Fibroblast of lung (primary cell): ENCODE data around the gene MANSC1. TPM values are rescaled to one million over a fixed set of nuclear protein-coding genes. Genes with fewer than 3 reads are reported as not detected.
A peak's percentile ranks its signal among the peaks of the same experiment; 100 is the strongest.

Experiments used
- DNase-seq, 2 donors: peaks; one replicate each; pipeline versions ENCODE4 v3.0.0 to v3.0.0-alpha.2; 2010; ENCODE audit warnings: low read depth in 2 of 2
- H2AFZ ChIP-seq: 2 replicates; pipeline ENCODE4 v1.5.1; 2012; ENCODE audit warnings: low read length, control low read depth, inconsistent platforms
- H3K27ac ChIP-seq: 2 replicates; pipeline ENCODE4 v1.5.1; 2011; ENCODE audit warnings: low read length, control low read depth; ENCODE audit not compliant: insufficient read depth
- H3K27me3 ChIP-seq: 2 replicates; pipeline ENCODE4 v1.5.1; 2011; ENCODE audit warnings: mild to moderate bottlenecking, low read length; ENCODE audit not compliant: control insufficient read depth, insufficient read depth
- H3K36me3 ChIP-seq: 2 replicates; pipeline ENCODE4 v1.5.1; 2011; ENCODE audit warnings: low read length; ENCODE audit not compliant: control insufficient read depth, insufficient read depth
- H3K4me1 ChIP-seq: 2 replicates; pipeline ENCODE4 v1.5.1; 2011; ENCODE audit warnings: low read length; ENCODE audit not compliant: control insufficient read depth, insufficient read depth; ENCODE audit errors: extremely low read depth
- H3K4me2 ChIP-seq: 2 replicates; pipeline ENCODE4 v1.5.1; 2011; ENCODE audit warnings: low read length, control low read depth; ENCODE audit not compliant: insufficient read depth; ENCODE audit errors: extremely low read depth
- H3K4me3 ChIP-seq, 4 experiments: fragments of 200-600 bp in 1 of 4; sonication (generic) in 1 of 4; replicated peaks in 1 of 4; 2 replicates each; pipeline ENCODE4 v1.5.1; 2011 to 2016; ENCODE audit warnings: low read length in 4 of 4, low read depth in 3 of 4, mild to moderate bottlenecking in 3 of 4, control low read depth in 2 of 4, inconsistent platforms in 1 of 4, mixed read lengths in 1 of 4; ENCODE audit not compliant: insufficient read depth in 1 of 4; ENCODE audit errors: control extremely low read depth in 1 of 4
- H3K79me2 ChIP-seq: 2 replicates; pipeline ENCODE4 v1.5.1; 2012; ENCODE audit warnings: mild to moderate bottlenecking, low read length, inconsistent platforms; ENCODE audit not compliant: control insufficient read depth, insufficient read depth
- H3K9ac ChIP-seq: 2 replicates; pipeline ENCODE4 v1.5.1; 2011; ENCODE audit warnings: mild to moderate bottlenecking, low read length, control low read depth; ENCODE audit not compliant: insufficient read depth
- H3K9me3 ChIP-seq: 2 replicates; pipeline ENCODE4 v1.5.1; 2012; ENCODE audit warnings: low read depth, low read length; ENCODE audit not compliant: control insufficient read depth, insufficient read depth
- H4K20me1 ChIP-seq: 2 replicates; pipeline ENCODE4 v1.5.1; 2011; ENCODE audit warnings: low read length; ENCODE audit not compliant: control insufficient read depth, insufficient read depth; ENCODE audit errors: extremely low read depth
- CTCF ChIP-seq, 2 donors: IDR thresholded peaks in 1 of 2; conservative IDR thresholded peaks in 1 of 2; 1 replicate in 1 of 2; 2 replicates in 1 of 2; pipeline ENCODE4 v1.5.1; 2011 to 2012; ENCODE audit warnings: low read length in 2 of 2, control low read depth in 1 of 2, inconsistent platforms in 1 of 2, low read depth in 1 of 2, mild to moderate bottlenecking in 1 of 2
- EZH2 ChIP-seq: IDR thresholded peaks from 2 replicates; pipeline ENCODE4 v1.5.1; 2012; ENCODE audit warnings: low read length, control low read depth, mild to moderate bottlenecking; ENCODE audit errors: missing control alignments
- polyA plus RNA-seq, 2 donors: library from polyadenylated mRNA; depleted of rRNA in 1 of 2; stranded (reverse) in 1 of 2; unstranded in 1 of 2; fragments of >200 nt; gene quantifications; 2 replicates each; pipeline ENCODE4 v1.2.1, GENCODE V29; 2011 to 2012; ENCODE audit warnings: missing spikeins in 1 of 2
- total RNA-seq: library from RNA; depleted of rRNA; stranded (reverse); fragments of >200 nt; gene quantifications from 2 replicates; pipeline ENCODE4 v1.2.1, GENCODE V29; 2014

The MANSC1 gene
- total and polyA plus RNA-seq, 2 donors (not counting 1 experiment from before 2014, with no cell fraction given): 1.8 to 3.7 TPM

- H3K27ac ChIP-seq: no peak overlapping the region
- H3K4me3 ChIP-seq: no peak overlapping the region
- no peak for DNase-seq
- H2AFZ ChIP-seq: no peak overlapping the region
- H3K9me3 ChIP-seq: no peaks in the 10 kb centered on the region
- TF ChIP-seq CTCF (conservative IDR thresholded peaks at IDR 0.05 in 1 of 2, IDR thresholded peaks at IDR 0.05 in 1 of 2; ENCODE audit: low read depth in 1 of 2, low read length in 2 of 2): no peak
- TF ChIP-seq EZH2: no peak
- peaks cover 2% of the 10 kb centered on the region for H3K4me1 ChIP-seq
- H3K79me2 ChIP-seq: no peaks in the 10 kb centered on the region
- no peaks in the 10 kb centered on the region for H4K20me1 ChIP-seq
- H3K27me3 ChIP-seq: no peaks in the 10 kb centered on the region
- no peaks in the 10 kb centered on the region for H3K36me3 ChIP-seq
- no peak overlapping the region for H3K4me2 ChIP-seq
- H3K9ac ChIP-seq: no peak overlapping the region
Measured at GRCh38 chr12:12297201-12297830, 52.7 kb downstream of the MANSC1 start.

- peak; percentile 15 to 47 for DNase-seq
Measured at GRCh38 chr12:12294215-12295005, 55.6 kb downstream of the MANSC1 start.

More at GRCh38 chr12:12294215-12295005, 55.6 kb downstream of the MANSC1 start:
- Histone ChIP-seq H3K9ac (no peak overlapping the region), H3K79me2 (no peaks in the 10 kb centered on the region), H3K4me2 (peak overlapping the region; percentile 44), H2AFZ (peak overlapping the region; percentile 22), H3K4me1 (peaks cover 2% of the 10 kb centered on the region), H3K9me3 (no peaks in the 10 kb centered on the region), H3K27me3 (no peaks in the 10 kb centered on the region), H3K4me3 (no peak overlapping the region), H3K27ac (no peak overlapping the region), H3K36me3 (no peaks in the 10 kb centered on the region), H4K20me1 (no peaks in the 10 kb centered on the region)
- TF ChIP-seq CTCF (conservative IDR thresholded peaks at IDR 0.05 in 1 of 2, IDR thresholded peaks at IDR 0.05 in 1 of 2; ENCODE audit: low read depth in 1 of 2, low read length in 2 of 2): no peak
- TF ChIP-seq EZH2: no peak
